Fibroblast of lung (primary cell): Measurements from ENCODE around the gene RMDN3. TPM values are rescaled to one million over a fixed set of nuclear protein-coding genes. Genes with fewer than 3 reads are reported as not detected.

Source experiments
- DNase-seq, 2 donors: peaks; one replicate each; pipeline versions ENCODE4 v3.0.0 to v3.0.0-alpha.2; 2010; ENCODE audit warnings: low read depth in 2 of 2
- H2AFZ ChIP-seq: 2 replicates; pipeline ENCODE4 v1.5.1; 2012; ENCODE audit warnings: low read length, control low read depth, inconsistent platforms
- H3K27ac ChIP-seq: 2 replicates; pipeline ENCODE4 v1.5.1; 2011; ENCODE audit warnings: low read length, control low read depth; ENCODE audit not compliant: insufficient read depth
- H3K27me3 ChIP-seq: 2 replicates; pipeline ENCODE4 v1.5.1; 2011; ENCODE audit warnings: mild to moderate bottlenecking, low read length; ENCODE audit not compliant: control insufficient read depth, insufficient read depth
- H3K36me3 ChIP-seq: 2 replicates; pipeline ENCODE4 v1.5.1; 2011; ENCODE audit warnings: low read length; ENCODE audit not compliant: control insufficient read depth, insufficient read depth
- H3K4me1 ChIP-seq: 2 replicates; pipeline ENCODE4 v1.5.1; 2011; ENCODE audit warnings: low read length; ENCODE audit not compliant: control insufficient read depth, insufficient read depth; ENCODE audit errors: extremely low read depth
- H3K4me2 ChIP-seq: 2 replicates; pipeline ENCODE4 v1.5.1; 2011; ENCODE audit warnings: low read length, control low read depth; ENCODE audit not compliant: insufficient read depth; ENCODE audit errors: extremely low read depth
- H3K4me3 ChIP-seq, 4 experiments: fragments of 200-600 bp in 1 of 4; sonication (generic) in 1 of 4; replicated peaks in 1 of 4; 2 replicates each; pipeline ENCODE4 v1.5.1; 2011 to 2016; ENCODE audit warnings: low read length in 4 of 4, low read depth in 3 of 4, mild to moderate bottlenecking in 3 of 4, control low read depth in 2 of 4, inconsistent platforms in 1 of 4, mixed read lengths in 1 of 4; ENCODE audit not compliant: insufficient read depth in 1 of 4; ENCODE audit errors: control extremely low read depth in 1 of 4
- H3K79me2 ChIP-seq: 2 replicates; pipeline ENCODE4 v1.5.1; 2012; ENCODE audit warnings: mild to moderate bottlenecking, low read length, inconsistent platforms; ENCODE audit not compliant: control insufficient read depth, insufficient read depth
- H3K9ac ChIP-seq: 2 replicates; pipeline ENCODE4 v1.5.1; 2011; ENCODE audit warnings: mild to moderate bottlenecking, low read length, control low read depth; ENCODE audit not compliant: insufficient read depth
- H3K9me3 ChIP-seq: 2 replicates; pipeline ENCODE4 v1.5.1; 2012; ENCODE audit warnings: low read depth, low read length; ENCODE audit not compliant: control insufficient read depth, insufficient read depth
- H4K20me1 ChIP-seq: 2 replicates; pipeline ENCODE4 v1.5.1; 2011; ENCODE audit warnings: low read length; ENCODE audit not compliant: control insufficient read depth, insufficient read depth; ENCODE audit errors: extremely low read depth
- EZH2 ChIP-seq: IDR thresholded peaks from 2 replicates; pipeline ENCODE4 v1.5.1; 2012; ENCODE audit warnings: low read length, control low read depth, mild to moderate bottlenecking; ENCODE audit errors: missing control alignments
- polyA plus RNA-seq, 2 donors: library from polyadenylated mRNA; depleted of rRNA in 1 of 2; stranded (reverse) in 1 of 2; unstranded in 1 of 2; fragments of >200 nt; gene quantifications; 2 replicates each; pipeline ENCODE4 v1.2.1, GENCODE V29; 2011 to 2012; ENCODE audit warnings: missing spikeins in 1 of 2
- total RNA-seq: library from RNA; depleted of rRNA; stranded (reverse); fragments of >200 nt; gene quantifications from 2 replicates; pipeline ENCODE4 v1.2.1, GENCODE V29; 2014
- TF ChIP-seq, protein P1 (sequence below), 2 donors: IDR thresholded peaks in 1 of 2; conservative IDR thresholded peaks in 1 of 2; 1 replicate in 1 of 2; 2 replicates in 1 of 2; pipeline ENCODE4 v1.5.1; 2011 to 2012; ENCODE audit warnings: low read length in 2 of 2, control low read depth in 1 of 2, inconsistent platforms in 1 of 2, low read depth in 1 of 2, mild to moderate bottlenecking in 1 of 2

Gene RMDN3
- total and polyA plus RNA-seq, 2 donors (not counting 1 experiment from before 2014, with no cell fraction given), result 16.0 to 22.7 TPM

DNA sequence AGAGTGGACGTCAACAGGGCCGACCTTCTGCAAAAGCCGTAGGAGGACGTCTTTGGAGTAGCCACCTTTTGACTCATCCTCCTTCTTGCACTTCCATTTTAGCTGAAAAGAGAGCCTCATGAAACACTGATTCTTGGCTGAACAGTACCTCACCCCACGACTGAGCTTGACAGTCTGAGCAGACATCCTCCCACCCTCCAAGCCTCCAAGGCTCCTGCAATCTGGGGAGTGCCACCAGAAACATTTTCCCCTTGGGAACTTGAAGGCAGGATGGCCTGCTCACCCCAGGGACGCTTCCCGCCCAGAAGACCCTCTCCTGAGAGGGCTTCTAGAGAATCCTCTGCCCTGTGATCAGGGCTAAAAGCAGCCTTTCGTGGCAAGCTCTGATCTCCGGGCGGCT is 20.0 kb upstream of the RMDN3 start:
- Histone ChIP-seq H3K27ac (no peak overlapping the region), H3K36me3 (peaks cover 16% of the 10 kb centered on the region)

DNA sequence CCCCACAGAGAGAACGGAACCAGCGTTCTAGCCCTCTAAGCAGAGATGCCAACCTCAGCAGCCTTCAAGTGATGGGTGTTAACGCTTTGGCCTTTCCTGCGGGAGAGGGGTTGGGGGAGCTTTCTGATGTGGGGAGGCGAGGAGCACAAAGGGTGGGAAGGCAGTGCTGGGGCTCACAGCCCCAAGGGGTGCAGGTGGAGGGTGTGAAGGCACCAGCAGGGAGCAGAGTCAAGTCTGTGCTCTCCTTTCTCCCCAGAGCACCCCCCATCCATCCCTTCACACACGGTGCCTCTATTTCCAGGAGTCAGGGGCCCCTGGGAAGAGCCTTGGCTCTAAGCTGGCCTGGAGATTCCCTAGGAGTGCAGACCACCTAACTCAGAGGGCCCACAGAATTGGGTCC is 18.8 kb upstream of the RMDN3 start:
- TF ChIP-seq, protein P1, sequence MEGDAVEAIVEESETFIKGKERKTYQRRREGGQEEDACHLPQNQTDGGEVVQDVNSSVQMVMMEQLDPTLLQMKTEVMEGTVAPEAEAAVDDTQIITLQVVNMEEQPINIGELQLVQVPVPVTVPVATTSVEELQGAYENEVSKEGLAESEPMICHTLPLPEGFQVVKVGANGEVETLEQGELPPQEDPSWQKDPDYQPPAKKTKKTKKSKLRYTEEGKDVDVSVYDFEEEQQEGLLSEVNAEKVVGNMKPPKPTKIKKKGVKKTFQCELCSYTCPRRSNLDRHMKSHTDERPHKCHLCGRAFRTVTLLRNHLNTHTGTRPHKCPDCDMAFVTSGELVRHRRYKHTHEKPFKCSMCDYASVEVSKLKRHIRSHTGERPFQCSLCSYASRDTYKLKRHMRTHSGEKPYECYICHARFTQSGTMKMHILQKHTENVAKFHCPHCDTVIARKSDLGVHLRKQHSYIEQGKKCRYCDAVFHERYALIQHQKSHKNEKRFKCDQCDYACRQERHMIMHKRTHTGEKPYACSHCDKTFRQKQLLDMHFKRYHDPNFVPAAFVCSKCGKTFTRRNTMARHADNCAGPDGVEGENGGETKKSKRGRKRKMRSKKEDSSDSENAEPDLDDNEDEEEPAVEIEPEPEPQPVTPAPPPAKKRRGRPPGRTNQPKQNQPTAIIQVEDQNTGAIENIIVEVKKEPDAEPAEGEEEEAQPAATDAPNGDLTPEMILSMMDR (conservative IDR thresholded peaks at IDR 0.05 in 1 of 2, IDR thresholded peaks at IDR 0.05 in 1 of 2; ENCODE audit: low read depth in 1 of 2, low read length in 2 of 2), result no peak
- TF ChIP-seq EZH2, result no peak
- Histone ChIP-seq H3K9ac (no peak overlapping the region), H3K36me3 (peaks cover 14% of the 10 kb centered on the region), H3K27ac (no peak overlapping the region), H3K4me3 (no peak overlapping the region), H3K4me2 (no peak overlapping the region), H3K4me1 (peaks cover 5% of the 10 kb centered on the region), H3K79me2 (no peaks in the 10 kb centered on the region), H2AFZ (no peak overlapping the region), H4K20me1 (no peaks in the 10 kb centered on the region), H3K9me3 (no peaks in the 10 kb centered on the region), H3K27me3 (no peaks in the 10 kb centered on the region)
- no peak for DNase-seq

More for the DNA sequence above, 20.0 kb upstream of the RMDN3 start:
- Histone ChIP-seq H3K9me3 (no peaks in the 10 kb centered on the region), H3K9ac (no peak overlapping the region), H2AFZ (no peak overlapping the region), H3K4me3 (no peak overlapping the region), H3K27me3 (no peaks in the 10 kb centered on the region), H3K4me2 (no peak overlapping the region), H4K20me1 (no peaks in the 10 kb centered on the region), H3K4me1 (peaks cover 5% of the 10 kb centered on the region), H3K79me2 (no peaks in the 10 kb centered on the region)
- DNase-seq, result no peak
- no peak for TF ChIP-seq EZH2
- TF ChIP-seq, protein P1 (conservative IDR thresholded peaks at IDR 0.05 in 1 of 2, IDR thresholded peaks at IDR 0.05 in 1 of 2; ENCODE audit: low read depth in 1 of 2, low read length in 2 of 2), result no peak

DNA sequence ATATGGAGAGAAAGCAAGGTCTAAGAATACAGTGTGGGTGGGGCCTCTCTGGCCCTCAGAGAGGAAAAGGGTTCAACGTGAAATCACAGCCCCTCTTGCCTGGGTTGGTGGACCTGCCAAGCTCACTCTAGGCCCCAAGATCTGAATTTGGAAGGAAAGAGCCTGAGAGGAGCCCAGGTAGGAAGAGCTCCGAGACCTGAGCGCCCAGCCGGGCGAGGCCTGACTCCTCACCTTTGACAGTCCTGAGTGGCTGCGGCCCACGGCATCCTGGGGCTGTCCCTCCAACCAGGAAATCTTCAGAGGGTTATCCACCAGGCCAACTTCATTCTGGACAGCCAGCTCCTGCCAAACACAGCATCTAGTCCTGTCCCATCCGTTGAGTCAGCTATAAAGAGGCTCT is 18.4 kb upstream of the RMDN3 start:
- Histone ChIP-seq H3K4me3 (no peak overlapping the region), H3K4me1 (peaks cover 5% of the 10 kb centered on the region), H3K9me3 (no peaks in the 10 kb centered on the region), H3K36me3 (peaks cover 14% of the 10 kb centered on the region), H3K4me2 (no peak overlapping the region), H3K9ac (no peak overlapping the region), H3K27ac (no peak overlapping the region), H4K20me1 (no peaks in the 10 kb centered on the region), H2AFZ (no peak overlapping the region), H3K79me2 (no peaks in the 10 kb centered on the region), H3K27me3 (no peaks in the 10 kb centered on the region)
- no peak for DNase-seq
- TF ChIP-seq EZH2, result no peak
- TF ChIP-seq, protein P1 (conservative IDR thresholded peaks at IDR 0.05 in 1 of 2, IDR thresholded peaks at IDR 0.05 in 1 of 2; ENCODE audit: low read depth in 1 of 2, low read length in 2 of 2), result no peak
